T-cell (primary cell): ENCODE results near the gene SMG6. TPM values are rescaled to one million over a fixed set of nuclear protein-coding genes. Genes with fewer than 3 reads are reported as not detected.

Source experiments
- ATAC-seq, 4 experiments: fragments of 200-7000 bp in 3 of 4; fragments of 150-1000 bp in 1 of 4; cut with Tn5 transposase; replicated peaks in 1 of 4; 1 replicate in 3 of 4; 2 replicates in 1 of 4; pipeline ENCODE4 v1.10.0; 2021; ENCODE audit warnings: moderate library complexity in 3 of 4, mild to moderate bottlenecking in 2 of 4, moderate number of reproducible peaks in 1 of 4
- CTCF ChIA-PET, 2 donors: fragments of 300-600 bp; sonication (Branson Sonifier 250); formaldehyde crosslinking; loops; one replicate each; lab custom pipeline; 2022; ENCODE audit warnings: antibody characterized with exemption in 2 of 2; lab: Charles Lee
- POLR2A ChIA-PET, 2 donors: fragments of 300-600 bp; sonication (Branson Sonifier 250); formaldehyde crosslinking; loops; one replicate each; lab custom pipeline; 2022; ENCODE audit warnings: antibody characterized with exemption in 2 of 2; lab: Charles Lee
- DNase-seq, 35 experiments: peaks; one replicate each; pipeline versions ENCODE4 v3.0.0 to v3.0.0-alpha.2; 2013 to 2023
- H3K27ac ChIP-seq: one replicate; pipeline ENCODE4 v1.5.1; 2013; ENCODE audit warnings: low read length
- H3K27me3 ChIP-seq, 2 experiments: replicated peaks in 1 of 2; 1 replicate in 1 of 2; 2 replicates in 1 of 2; pipeline versions ENCODE4 v1.6.1 to v1.7.0; 2013; ENCODE audit warnings: low read length in 1 of 2, mixed read lengths in 1 of 2; ENCODE audit not compliant: control insufficient read depth in 2 of 2, insufficient read depth in 2 of 2; ENCODE audit errors: extremely low read depth in 1 of 2
- H3K36me3 ChIP-seq, 2 donors: 1 replicate in 1 of 2; 2 replicates in 1 of 2; pipeline versions ENCODE4 v1.6.1 to v1.7.0; 2013; ENCODE audit warnings: low read length in 1 of 2; ENCODE audit not compliant: control insufficient read depth in 2 of 2, insufficient read depth in 1 of 2; ENCODE audit errors: extremely low read depth in 1 of 2
- H3K4me1 ChIP-seq, 2 experiments: 1 replicate in 1 of 2; 2 replicates in 1 of 2; pipeline versions ENCODE4 v1.6.1 to v1.7.0; 2013; ENCODE audit warnings: low read length in 2 of 2, mixed read lengths in 1 of 2; ENCODE audit not compliant: insufficient read depth in 2 of 2, control insufficient read depth in 1 of 2; ENCODE audit errors: extremely low read depth in 1 of 2
- H3K4me3 ChIP-seq, 2 donors: 1 replicate in 1 of 2; 2 replicates in 1 of 2; pipeline versions ENCODE4 v1.5.1 to v1.7.0; 2013; ENCODE audit warnings: mild to moderate bottlenecking in 2 of 2, low read length in 1 of 2, moderate library complexity in 1 of 2; ENCODE audit not compliant: control insufficient read depth in 1 of 2; ENCODE audit errors: extremely low read depth in 1 of 2
- H3K9me3 ChIP-seq: 2 replicates; pipeline ENCODE4 v1.7.0; 2013
- H3K27ac Mint-ChIP-seq, 2 donors: one replicate each; pipeline ENCODE4 v1.8.0; 2020 to 2021; ENCODE audit warnings: mild to moderate bottlenecking in 2 of 2, mixed read lengths in 2 of 2
- H3K27me3 Mint-ChIP-seq, 2 donors: one replicate each; pipeline ENCODE4 v1.8.0; 2021 to 2022; ENCODE audit warnings: mixed read lengths in 2 of 2
- H3K36me3 Mint-ChIP-seq: one replicate; pipeline ENCODE4 v1.8.0; 2021; ENCODE audit warnings: mixed read lengths
- H3K4me1 Mint-ChIP-seq, 3 donors: one replicate each; pipeline ENCODE4 v1.8.0; 2020 to 2022; ENCODE audit warnings: mixed read lengths in 3 of 3, mild to moderate bottlenecking in 1 of 3
- H3K4me3 Mint-ChIP-seq, 3 donors: one replicate each; pipeline ENCODE4 v1.8.0; 2020 to 2022; ENCODE audit warnings: mild to moderate bottlenecking in 3 of 3, mixed read lengths in 3 of 3, moderate library complexity in 3 of 3
- H3K9me3 Mint-ChIP-seq, 3 donors: one replicate each; pipeline ENCODE4 v1.8.0; 2020 to 2022; ENCODE audit warnings: mixed read lengths in 3 of 3
- WGBS: methylation state at CpG from one replicate; pipeline ENCODE4 v1.1.5; 2013; ENCODE audit warnings: missing lambda C conversion rate; ENCODE audit not compliant: insufficient coverage; 5-methylcytosine and 5-hydroxymethylcytosine counted together
- total RNA-seq, 35 experiments: library from RNA in 6 of 35; stranded (reverse) in 6 of 35; fragments of 120-200 nt in 1 of 35; gene quantifications; one replicate each; pipeline versions ENCODE4 v1.2.1 to v1.2.4 and lab custom pipeline; 2013 to 2026

The SMG6 gene
- total RNA-seq, 5 donors from 2014 or later (not counting 1 experiment from before 2014, with no cell fraction given), result 42.7 to 55.4 (median 45.9) TPM

GRCh38 chr17:2024572-2025219 is 278.9 kb downstream of the SMG6 start:
- no peaks in the 10 kb centered on the region for H3K36me3 ChIP-seq
- ATAC-seq, result peak; percentile 8 to 18 (median 16)
- Mint-ChIP-seq H3K9me3 (no peaks in the 10 kb centered on the region), H3K27me3 (peaks cover 12 to 29% of the 10 kb centered on the region in 2 donors), H3K27ac (no peak overlapping the region), H3K36me3 (no peaks in the 10 kb centered on the region), H3K4me3 (peak overlapping the region; percentile 72 to 79 (median 78)), H3K4me1 (peaks cover 19 to 27% (median 20%) of the 10 kb centered on the region in 3 donors)
- ChIA-PET CTCF (interaction anchor here (0.6 to 0.8 kb wide), 3 partner anchors 116 to 391 kb away, joined by 3 to 4 read pairs (median 4); no protein-coding TSS in a partner anchor), POLR2A (no interaction called here)
- H3K4me3 ChIP-seq, result peak overlapping the region; percentile 39 to 80
- 1% methylated on average over 73 of the region's 73 CpGs for WGBS
- H3K27ac ChIP-seq, result no peak overlapping the region
- H3K4me1 ChIP-seq, result peaks cover 8 to 43% of the 10 kb centered on the region in 2 experiments
- H3K9me3 ChIP-seq, result no peaks in the 10 kb centered on the region
- peak in 1 of 35 experiments; percentile 28 for DNase-seq
- peaks cover 2 to 85% of the 10 kb centered on the region in 2 experiments for H3K27me3 ChIP-seq

GRCh38 chr17:2023692-2024571 is 279.7 kb downstream of the SMG6 start:
- Mint-ChIP-seq H3K9me3 (no peaks in the 10 kb centered on the region), H3K4me1 (peaks cover 16 to 26% (median 20%) of the 10 kb centered on the region in 3 donors), H3K27ac (no peak overlapping the region), H3K36me3 (no peaks in the 10 kb centered on the region), H3K4me3 (peak overlapping the region; percentile 72 to 79 (median 78)), H3K27me3 (peaks cover 18 to 31% of the 10 kb centered on the region in 2 donors)
- ChIA-PET CTCF (no interaction called here), POLR2A (no interaction called here)
- H3K36me3 ChIP-seq, result no peaks in the 10 kb centered on the region
- H3K27me3 ChIP-seq, result peaks cover 2 to 85% of the 10 kb centered on the region in 2 experiments
- ATAC-seq (peak in 2 of 4 experiments; percentile 13 to 48), DNase-seq (peak in 19 of 35 experiments; percentile 12 to 66 (median 40))
- H3K9me3 ChIP-seq, result no peaks in the 10 kb centered on the region
- H3K27ac ChIP-seq, result no peak overlapping the region
- peaks cover 8 to 38% of the 10 kb centered on the region in 2 experiments for H3K4me1 ChIP-seq
- WGBS, result 4% methylated on average over 82 of the region's 85 CpGs
- peak overlapping the region; percentile 39 to 80 for H3K4me3 ChIP-seq

- Histone ChIP-seq H3K9me3 (no peaks in the 10 kb centered on the region), H3K4me3 (peak overlapping the region in 1 of 2 donors; percentile 17), H3K36me3 (no peaks in the 10 kb centered on the region), H3K27me3 (peaks cover 2 to 85% of the 10 kb centered on the region in 2 experiments), H3K4me1 (peaks cover 8 to 38% of the 10 kb centered on the region in 2 experiments), H3K27ac (no peak overlapping the region)
- no peaks in the 10 kb centered on the region for H3K9me3 Mint-ChIP-seq
- no peak overlapping the region for H3K27ac Mint-ChIP-seq
- peaks cover 16 to 26% (median 20%) of the 10 kb centered on the region in 3 donors for H3K4me1 Mint-ChIP-seq
- ChIA-PET POLR2A (no interaction called here), CTCF (no interaction called here)
- DNase-seq, result no peak
- H3K4me3 Mint-ChIP-seq, result peak overlapping the region; percentile 53 to 78 (median 65)
- 65% methylated on average over 13 of the region's 16 CpGs for WGBS
- ATAC-seq, result no peak
- H3K27me3 Mint-ChIP-seq, result peaks cover 20 to 29% of the 10 kb centered on the region in 2 donors
- no peaks in the 10 kb centered on the region for H3K36me3 Mint-ChIP-seq
These were observed 280.3 kb downstream of the SMG6 start for GRCh38 chr17:2023256-2023655.

- H3K36me3 Mint-ChIP-seq, result no peaks in the 10 kb centered on the region
- no peak overlapping the region for H3K27ac Mint-ChIP-seq
- DNase-seq, result peak in 3 of 35 experiments; percentile 17 to 26 (median 19)
- H3K27me3 ChIP-seq, result peaks cover 2 to 85% of the 10 kb centered on the region in 2 experiments
- no peaks in the 10 kb centered on the region for H3K36me3 ChIP-seq
- peaks cover 25 to 32% of the 10 kb centered on the region in 2 donors for H3K27me3 Mint-ChIP-seq
- peak overlapping the region in 1 of 2 donors; percentile 17 for H3K4me3 ChIP-seq
- POLR2A ChIA-PET, result interaction anchor here in 1 of 2 donors (0.6 kb wide), 1 partner anchor 16 kb away, joined by 3 read pairs; no protein-coding TSS in a partner anchor
- no peaks in the 10 kb centered on the region for H3K9me3 ChIP-seq
- peaks cover 16 to 26% (median 20%) of the 10 kb centered on the region in 3 donors for H3K4me1 Mint-ChIP-seq
- ATAC-seq, result peak in 2 of 4 experiments; percentile 20 to 21
- 70% methylated on average over 10 of the region's 15 CpGs for WGBS
- no peak overlapping the region for H3K27ac ChIP-seq
- peaks cover 8 to 38% of the 10 kb centered on the region in 2 experiments for H3K4me1 ChIP-seq
- CTCF ChIA-PET, result no interaction called here
- H3K9me3 Mint-ChIP-seq, result no peaks in the 10 kb centered on the region
- peak overlapping the region; percentile 49 to 78 (median 65) for H3K4me3 Mint-ChIP-seq
These were observed 280.8 kb downstream of the SMG6 start for GRCh38 chr17:2022647-2023240.

- Mint-ChIP-seq H3K9me3 (no peaks in the 10 kb centered on the region), H3K27me3 (peaks cover 17 to 19% of the 10 kb centered on the region in 2 donors), H3K27ac (no peak overlapping the region), H3K4me1 (peaks cover 12 to 19% (median 14%) of the 10 kb centered on the region in 3 donors), H3K36me3 (no peaks in the 10 kb centered on the region), H3K4me3 (no peak overlapping the region)
- ATAC-seq (no peak), DNase-seq (no peak)
- no peaks in the 10 kb centered on the region for H3K36me3 ChIP-seq
- POLR2A ChIA-PET, result no interaction called here
- CTCF ChIA-PET, result interaction anchor here in 1 of 2 donors (0.6 kb wide), 1 partner anchor 351 kb away, joined by 4 read pairs; no protein-coding TSS in a partner anchor
- H3K4me3 ChIP-seq, result no peak overlapping the region
- peaks cover 0 to 84% of the 10 kb centered on the region in 2 experiments for H3K27me3 ChIP-seq
- H3K4me1 ChIP-seq, result peaks cover 6 to 33% of the 10 kb centered on the region in 2 experiments
- WGBS, result 16% methylated on average over 7 of the region's 8 CpGs
- no peak overlapping the region for H3K27ac ChIP-seq
- H3K9me3 ChIP-seq, result no peaks in the 10 kb centered on the region
These were observed 282.9 kb downstream of the SMG6 start for GRCh38 chr17:2020721-2021120.
